ENCODE data around the gene SKIC8.
A peak's percentile ranks its signal among the peaks of the same experiment; 100 is the strongest.

Gene SKIC8

GRCh38 chr15:78244893-78245292, 54.5 kb downstream of the SKIC8 start:
- TF ChIP-seq CTCF (IDR thresholded peaks at IDR 0.05), result no peak

GRCh38 chr15:78244101-78244500, 55.3 kb downstream of the SKIC8 start:
- TF ChIP-seq CTCF (IDR thresholded peaks at IDR 0.05), result no peak

GRCh38 chr15:78243491-78243941, 55.9 kb downstream of the SKIC8 start:
- no peak for TF ChIP-seq CTCF (IDR thresholded peaks at IDR 0.05)

GRCh38 chr15:78243058-78243457, 56.4 kb downstream of the SKIC8 start:
- TF ChIP-seq CTCF (IDR thresholded peaks at IDR 0.05), result no peak

- peak; percentile 42; the same call in 1 of the 2 replicates for TF ChIP-seq CTCF (IDR thresholded peaks at IDR 0.05)
Measured at GRCh38 chr15:78242128-78242527, 57.3 kb downstream of the SKIC8 start.

GRCh38 chr15:78241017-78241416, 58.4 kb downstream of the SKIC8 start:
- TF ChIP-seq CTCF (IDR thresholded peaks at IDR 0.05), result peak; percentile 87

GRCh38 chr15:78239811-78240210, 59.6 kb downstream of the SKIC8 start:
- TF ChIP-seq CTCF (IDR thresholded peaks at IDR 0.05), result no peak

- TF ChIP-seq CTCF (IDR thresholded peaks at IDR 0.05), result no peak
Measured at GRCh38 chr15:78237146-78237545, 62.3 kb downstream of the SKIC8 start.
